Hypothalamus (tissue), 51 donors: ENCODE results near the gene MAPK7.
A peak's percentile ranks its signal among the peaks of the same experiment; 100 is the strongest.

Source experiments
- DNase-seq, 51 donors: peaks; one replicate each; lab custom pipeline; 2025; lab: John Stamatoyannopoulos, UW

The MAPK7 gene

GRCh38 chr17:19391432-19391831 lies 13.1 kb downstream of the MAPK7 start:
- no peak for DNase-seq

DNA sequence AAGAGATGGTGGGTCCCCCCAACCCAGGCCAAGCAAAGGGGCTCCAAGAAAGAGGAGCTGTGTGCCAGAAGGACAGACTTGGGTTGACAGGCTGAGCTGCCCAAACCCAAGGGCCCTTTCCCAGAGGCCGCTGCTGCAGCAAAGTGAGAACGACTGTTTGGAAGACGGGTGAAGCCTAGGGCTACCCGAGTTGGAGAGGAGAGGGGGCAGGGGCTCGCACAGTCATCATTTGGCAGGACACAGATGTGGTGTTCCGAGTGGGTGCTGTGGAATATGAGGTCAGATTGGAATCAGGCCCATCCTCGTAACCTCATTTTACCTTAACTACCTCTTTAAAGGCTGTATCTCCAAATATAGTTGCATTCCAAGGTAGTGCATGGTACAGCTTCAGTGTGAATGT lies 14.0 kb downstream of the MAPK7 start:
- DNase-seq, result no peak

DNA sequence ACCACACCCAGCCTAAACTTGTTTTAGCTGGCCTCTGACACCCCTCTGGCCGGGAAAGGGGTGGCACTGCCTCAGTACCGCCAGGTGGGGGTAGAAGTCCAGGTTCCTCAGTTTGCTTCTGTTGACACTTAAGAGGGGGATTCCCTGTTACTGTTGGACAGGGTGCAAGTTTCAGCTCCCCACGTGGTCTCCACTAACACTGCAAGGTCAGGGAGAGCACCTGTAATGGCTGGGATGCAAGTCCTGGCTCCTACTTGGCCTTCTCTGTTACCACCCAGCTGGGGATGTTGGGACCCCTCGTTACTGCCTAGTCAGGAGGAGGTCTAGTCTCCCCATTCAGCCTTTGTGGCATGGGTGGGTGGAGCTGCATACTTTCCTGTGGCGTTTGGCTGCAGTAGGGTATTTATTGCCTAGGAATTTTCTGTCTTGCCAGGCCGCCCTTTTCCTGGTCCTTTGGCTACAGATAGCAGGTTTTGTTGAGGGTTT lies 19.3 kb downstream of the MAPK7 start:
- DNase-seq, result no peak

DNA sequence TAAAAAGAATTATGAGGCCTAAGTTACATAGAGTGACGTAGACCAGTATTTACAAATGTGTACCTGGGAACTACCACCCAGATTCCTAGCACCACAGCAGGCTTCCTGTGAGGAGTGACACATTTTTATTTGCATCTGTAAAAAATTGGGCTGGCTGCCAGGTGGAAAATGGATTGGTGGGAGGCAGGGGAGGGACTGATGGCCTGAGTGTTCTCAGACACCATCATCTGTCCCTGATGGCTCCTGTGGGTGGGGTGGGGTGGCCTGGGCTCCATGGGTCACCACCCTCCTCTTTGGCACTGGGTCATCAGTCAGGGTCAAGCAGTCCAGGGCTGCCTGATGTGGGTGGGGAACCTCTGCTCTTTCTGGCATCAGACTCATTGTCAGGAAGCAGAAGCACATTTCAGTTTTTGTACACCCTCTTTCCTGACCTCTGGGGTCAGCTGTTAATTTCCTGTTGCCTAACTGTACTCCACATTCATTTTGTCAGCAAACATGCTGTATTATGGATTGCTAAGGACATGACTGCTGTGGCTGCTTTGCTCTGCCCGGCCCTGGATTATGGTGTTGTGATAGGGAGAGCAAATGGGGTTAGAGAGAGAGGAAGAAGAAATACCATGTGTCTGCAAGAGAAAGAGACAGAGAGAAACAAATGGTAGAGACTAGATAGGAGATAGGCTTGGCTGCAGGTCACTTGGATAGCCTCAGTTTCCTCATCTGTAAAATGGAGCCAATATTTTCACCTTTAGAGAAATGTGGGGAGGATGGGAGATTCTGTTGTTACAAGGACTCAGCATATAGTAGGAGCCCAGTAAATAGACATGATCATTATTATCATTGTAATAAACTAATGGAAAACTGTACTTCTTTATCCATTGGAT lies 20.2 kb downstream of the MAPK7 start:
- DNase-seq, result no peak

GRCh38 chr17:19399750-19400450 lies 21.6 kb downstream of the MAPK7 start:
- no peak for DNase-seq

- DNase-seq, result no peak
Observed at GRCh38 chr17:19401321-19402010, 23.2 kb downstream of the MAPK7 start.

DNA sequence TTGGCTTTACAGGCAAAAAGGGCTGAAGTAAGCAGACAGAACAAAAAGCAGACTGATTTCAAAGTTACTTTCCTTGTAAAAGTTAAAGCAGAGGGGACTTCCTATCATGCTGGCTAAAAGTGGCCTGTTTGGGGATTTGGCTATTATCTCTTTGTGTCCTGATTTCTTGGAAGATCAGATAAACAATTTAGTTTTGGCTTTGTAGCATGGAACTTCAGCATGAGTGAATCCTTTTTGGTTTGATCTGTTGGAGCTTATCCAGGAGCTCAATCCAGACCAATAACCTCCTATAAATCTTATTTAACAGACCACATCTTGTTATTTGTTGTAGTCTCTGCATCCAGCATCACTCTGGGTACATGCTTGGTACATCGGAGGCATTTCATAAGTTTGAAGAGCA lies 23.9 kb downstream of the MAPK7 start:
- no peak for DNase-seq

GRCh38 chr17:19403021-19403420 lies 24.7 kb downstream of the MAPK7 start:
- no peak for DNase-seq

- DNase-seq, result no peak
Observed at GRCh38 chr17:19404264-19404663, 26.0 kb downstream of the MAPK7 start.

DNA sequence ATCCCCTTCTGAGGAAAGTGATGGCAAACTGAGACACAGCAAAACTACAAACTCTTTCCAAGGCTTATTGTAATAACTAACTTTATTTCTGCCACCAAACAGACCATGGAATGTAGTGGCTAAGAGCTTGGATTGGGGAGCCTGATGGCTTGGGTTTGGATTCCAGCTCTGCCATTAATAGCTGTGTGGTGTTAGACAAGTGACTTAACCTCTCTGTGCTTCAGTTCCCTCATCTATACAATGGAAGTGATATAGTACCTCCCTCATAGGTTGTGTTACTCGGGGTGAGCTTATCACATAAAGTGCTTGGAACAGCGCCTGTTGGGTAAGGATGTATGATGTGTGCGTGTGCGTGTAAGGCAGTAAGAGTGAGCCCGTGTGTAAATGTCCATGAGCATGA lies 26.8 kb downstream of the MAPK7 start:
- no peak for DNase-seq

GRCh38 chr17:19407601-19408345 lies 29.5 kb downstream of the MAPK7 start:
- DNase-seq, result no peak

- DNase-seq, result no peak
Observed at GRCh38 chr17:19408346-19408710, 30.0 kb downstream of the MAPK7 start.

DNA sequence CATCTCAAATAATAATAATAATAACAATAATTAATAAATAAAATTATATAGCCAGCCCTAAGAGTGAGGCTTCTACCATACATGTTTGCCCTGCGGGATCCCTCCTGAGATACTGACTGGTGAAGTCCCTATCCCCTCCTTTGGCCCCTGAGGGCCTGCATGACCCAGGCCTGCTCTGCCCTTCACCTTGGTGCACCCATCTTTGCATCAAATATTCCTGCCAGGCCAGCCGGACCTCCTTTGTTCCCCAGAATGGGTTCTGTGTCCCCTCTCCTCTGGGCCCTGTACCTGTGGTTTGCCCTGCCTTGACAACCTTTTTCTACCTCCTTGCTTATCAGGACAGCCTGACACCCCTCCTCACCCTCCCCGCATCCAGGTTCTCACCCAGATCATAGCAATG lies 30.8 kb downstream of the MAPK7 start:
- no peak for DNase-seq

DNA sequence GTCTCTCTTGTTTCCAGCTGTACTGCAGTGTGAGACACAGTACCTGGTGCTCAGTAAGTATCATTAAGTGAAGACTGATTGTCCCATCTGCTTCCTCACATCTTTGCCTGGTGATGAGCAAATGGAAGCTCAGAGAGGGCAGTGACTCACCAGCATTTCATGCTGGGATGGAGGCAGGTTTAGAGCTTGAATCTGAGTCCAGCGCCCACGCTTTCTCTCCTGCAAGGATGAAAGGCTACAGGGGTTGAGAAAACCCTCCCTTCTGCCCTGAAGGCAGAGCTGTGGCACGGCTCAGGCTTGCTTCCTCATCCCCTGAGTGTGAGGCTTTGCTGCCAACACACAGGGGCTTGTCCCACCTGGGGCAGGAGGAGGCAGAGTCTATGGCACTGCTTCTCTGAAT lies 31.2 kb downstream of the MAPK7 start:
- DNase-seq, result peak in 3 of 51 donors; percentile 27 to 55 (median 51)

DNA sequence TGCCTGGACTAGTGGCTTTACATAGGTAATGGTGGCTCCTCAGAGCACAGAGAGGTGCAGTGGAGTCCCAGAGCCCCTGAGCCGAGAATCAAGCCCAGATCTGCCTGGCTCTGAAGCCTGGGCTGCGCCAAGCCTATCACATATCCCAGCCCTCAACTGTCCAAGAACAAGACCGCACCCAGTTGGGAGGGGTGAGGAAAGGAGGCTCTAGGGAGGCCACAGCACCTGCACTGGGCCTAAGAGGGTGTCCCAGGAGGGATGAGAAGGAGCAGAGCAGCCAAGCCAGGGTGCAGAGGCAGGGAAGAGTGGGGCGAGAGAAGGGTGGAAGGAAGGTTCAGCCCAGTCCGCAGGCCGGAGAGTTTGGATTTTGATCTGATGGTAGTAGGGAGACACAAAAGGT lies 31.8 kb downstream of the MAPK7 start:
- no peak for DNase-seq

DNA sequence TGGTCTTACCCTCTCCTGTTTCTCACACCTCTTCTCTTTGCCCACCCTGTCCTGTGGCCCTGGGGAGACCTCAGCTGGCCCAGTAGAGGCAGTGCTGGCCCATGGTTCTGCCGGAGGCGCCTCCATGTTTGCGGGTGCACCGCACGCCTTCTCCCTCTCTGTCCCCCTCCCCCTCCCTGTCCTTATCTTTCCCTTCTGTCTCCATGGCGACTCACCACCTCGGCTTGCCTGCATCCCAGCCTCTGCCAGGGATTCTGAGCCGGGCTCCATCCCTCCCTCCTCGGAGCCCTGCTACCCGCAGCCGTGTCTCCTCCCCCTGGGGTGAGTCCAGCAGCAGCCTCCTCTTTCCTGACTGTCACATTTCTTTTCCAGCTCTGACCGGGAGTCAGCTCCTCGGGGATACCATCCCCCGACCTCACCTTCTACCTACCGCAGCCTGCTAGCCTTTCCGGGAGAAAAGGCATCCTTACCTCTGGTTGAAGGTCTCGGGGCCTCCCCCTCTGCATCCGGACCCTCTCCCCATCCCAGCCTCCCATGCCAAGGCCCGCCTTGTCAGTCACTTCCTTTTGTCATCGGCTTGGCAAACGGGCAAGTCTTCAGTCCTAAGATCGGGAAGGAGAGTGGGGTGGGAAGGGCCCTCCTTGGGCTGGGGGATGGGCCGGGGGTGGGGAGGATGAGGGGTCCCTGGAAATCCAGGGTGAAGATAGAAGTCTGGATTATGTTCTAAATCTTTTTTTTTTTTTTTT lies 32.8 kb downstream of the MAPK7 start, which contains the start of gene RNF112:
Gene RNF112 (plus strand): TSS at position 358 of the 746 bp plus-strand sequence. CDS start 177 bp downstream, at position 535.
- peak in 37 of 51 donors; percentile 18 to 74 (median 48) for DNase-seq

DNA sequence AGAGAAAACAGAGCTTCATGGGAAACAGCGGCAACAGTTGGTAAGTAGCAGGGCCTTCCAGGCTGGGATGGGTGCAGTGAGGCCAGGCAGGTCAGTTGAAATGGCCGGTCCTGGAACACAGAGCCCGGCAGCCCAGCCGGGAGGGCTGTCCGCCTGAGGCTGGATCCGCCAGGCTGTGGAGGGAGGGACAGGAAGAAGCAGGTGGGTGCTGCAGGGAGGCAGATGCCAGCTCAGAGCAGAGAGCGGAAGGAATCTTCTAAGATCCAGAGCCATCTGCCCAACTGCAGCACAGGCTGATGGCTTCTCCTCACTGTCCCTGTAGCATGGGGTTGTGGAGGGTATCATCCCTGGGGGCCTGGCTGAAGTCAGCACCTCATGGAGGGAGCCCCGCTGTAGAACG lies 33.3 kb downstream of the MAPK7 start:
- DNase-seq, result peak in 10 of 51 donors; percentile 7 to 55 (median 18)

DNA sequence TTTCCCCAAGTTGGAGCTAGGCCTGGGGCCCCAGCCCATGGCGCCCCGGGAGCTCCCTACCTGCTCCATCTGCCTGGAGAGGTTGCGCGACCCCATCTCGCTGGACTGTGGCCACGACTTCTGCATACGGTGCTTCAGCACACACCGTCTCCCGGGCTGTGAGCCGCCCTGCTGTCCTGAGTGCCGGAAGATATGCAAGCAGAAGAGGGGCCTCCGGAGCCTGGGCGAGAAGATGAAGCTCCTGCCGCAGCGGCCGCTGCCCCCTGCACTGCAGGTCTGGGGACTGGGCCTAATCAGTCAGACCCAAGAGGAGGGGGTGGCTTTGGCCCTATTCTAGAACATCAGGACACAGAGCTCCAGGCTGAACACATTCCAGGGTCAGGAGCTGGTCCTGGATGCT lies 34.2 kb downstream of the MAPK7 start:
- no peak for DNase-seq

GRCh38 chr17:19412984-19413383 lies 34.7 kb downstream of the MAPK7 start:
- no peak for DNase-seq

DNA sequence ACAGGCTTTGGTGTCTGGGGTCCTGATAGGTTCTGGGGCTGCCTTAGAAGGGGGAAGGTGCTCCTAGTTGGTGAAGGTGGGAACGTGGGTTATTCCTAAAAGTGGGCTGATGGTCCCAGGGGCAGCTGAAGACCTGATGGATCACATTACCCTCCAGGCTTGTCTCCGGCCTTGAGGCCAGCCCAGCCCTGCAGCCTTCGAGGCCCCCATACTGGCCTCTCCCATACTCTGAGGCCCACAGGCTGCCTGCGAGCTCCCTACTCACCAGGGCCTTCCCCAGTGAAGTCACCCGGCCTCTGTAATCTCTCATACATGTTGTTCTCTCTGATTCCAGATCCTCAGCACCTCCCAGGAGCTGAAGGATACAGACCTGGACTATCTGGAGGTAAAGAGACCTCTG lies 35.5 kb downstream of the MAPK7 start:
- no peak for DNase-seq
